IMR-90 (cell line): ENCODE measurements around the gene HEATR5A. TPM values are rescaled to one million over a fixed set of nuclear protein-coding genes. Genes with fewer than 3 reads are reported as not detected.

Experiments used
- ATAC-seq: fragments of 200-7000 bp; cut with Tn5 transposase; 2 replicates; pipeline ENCODE4 v1.9.1; 2020; ENCODE audit warnings: low read depth, mild to moderate bottlenecking, moderate library complexity
- BruUV-seq: library from RNA; stranded (reverse); fragments of 400-500 nt; replicated peaks from 2 replicates; lab custom pipeline; 2021; lab: Mats Ljungman, UMichigan
- CTCF ChIA-PET: fragments of 300-600 bp; formaldehyde crosslinking; extraction: SDS; loops from one replicate; lab custom pipeline; 2021; ENCODE audit warnings: antibody characterized with exemption; lab: Yijun Ruan, JAX
- POLR2A ChIA-PET: fragments of 300-600 bp; sonication (Branson Sonifier 250); formaldehyde crosslinking; loops from one replicate; lab custom pipeline; 2022; ENCODE audit warnings: antibody characterized with exemption; ENCODE audit not compliant: unreplicated experiment; lab: Charles Lee
- DNase-seq: peaks from one replicate; pipeline ENCODE4 v3.0.0; 2013
- H2AFZ ChIP-seq: replicated peaks from 2 replicates; pipeline ENCODE3; 2013; ENCODE audit warnings: low read length, mild to moderate bottlenecking; ENCODE audit not compliant: poor library complexity
- H2AK5ac ChIP-seq: 2 replicates; pipeline ENCODE4 v1.6.1; 2013; ENCODE audit warnings: low read depth, low read length, inconsistent platforms
- H2AK9ac ChIP-seq: replicated peaks from 2 replicates; pipeline ENCODE3; 2013; ENCODE audit warnings: mild to moderate bottlenecking, low read depth, low read length, moderate library complexity; ENCODE audit not compliant: poor library complexity
- H2BK120ac ChIP-seq: 2 replicates; pipeline ENCODE4 v1.6.1; 2013; ENCODE audit warnings: low read depth, low read length, inconsistent platforms
- H2BK15ac ChIP-seq: 3 replicates; pipeline ENCODE4 v1.6.1; 2013; ENCODE audit warnings: low read depth, low read length, inconsistent platforms
- H2BK20ac ChIP-seq: 2 replicates; pipeline ENCODE4 v1.6.1; 2013; ENCODE audit warnings: low read depth, mild to moderate bottlenecking, inconsistent platforms, low read length, moderate library complexity
- H2BK5ac ChIP-seq: 2 replicates; pipeline ENCODE4 v1.6.1; 2013; ENCODE audit warnings: mild to moderate bottlenecking, low read depth, low read length, inconsistent platforms; ENCODE audit not compliant: poor library complexity, severe bottlenecking
- H3K14ac ChIP-seq: replicated peaks from 2 replicates; pipeline ENCODE4 v1.6.1; 2013; ENCODE audit warnings: low read depth, low read length, inconsistent platforms
- H3K18ac ChIP-seq: 2 replicates; pipeline ENCODE4 v1.6.1; 2013; ENCODE audit warnings: low read depth, low read length, control low read depth
- H3K23ac ChIP-seq: 2 replicates; pipeline ENCODE4 v1.6.1; 2013; ENCODE audit warnings: low read depth, low read length, inconsistent platforms
- H3K27ac ChIP-seq: 2 replicates; pipeline ENCODE4 v1.5.1; 2013; ENCODE audit warnings: mild to moderate bottlenecking, control low read depth, low read length; ENCODE audit not compliant: insufficient read depth
- H3K27me3 ChIP-seq: 2 replicates; pipeline ENCODE4 v1.6.1; 2013; ENCODE audit warnings: low read length; ENCODE audit not compliant: control insufficient read depth, insufficient read depth
- H3K36me3 ChIP-seq: 2 replicates; pipeline ENCODE4 v1.6.1; 2013; ENCODE audit warnings: low read length, mixed read lengths; ENCODE audit not compliant: control insufficient read depth, insufficient read depth
- H3K4ac ChIP-seq: 2 replicates; pipeline ENCODE4 v1.6.1; 2013; ENCODE audit warnings: low read depth, low read length, inconsistent platforms
- H3K4me1 ChIP-seq: 2 replicates; pipeline ENCODE4 v1.6.1; 2013; ENCODE audit warnings: low read length, mixed read lengths; ENCODE audit not compliant: control insufficient read depth, insufficient read depth
- H3K4me2 ChIP-seq: 2 replicates; pipeline ENCODE4 v1.6.1; 2013; ENCODE audit warnings: low read depth, mild to moderate bottlenecking, control low read depth, low read length, moderate library complexity
- H3K4me3 ChIP-seq: 2 replicates; pipeline ENCODE4 v1.5.1; 2013; ENCODE audit warnings: low read depth, mild to moderate bottlenecking, control low read depth, low read length, moderate library complexity; ENCODE audit not compliant: insufficient read depth
- H3K56ac ChIP-seq: 2 replicates; pipeline ENCODE4 v1.6.1; 2013; ENCODE audit warnings: low read length, inconsistent platforms; ENCODE audit not compliant: insufficient read depth; ENCODE audit errors: extremely low read depth
- H3K79me1 ChIP-seq, 2 experiments: 2 replicates each; pipeline ENCODE4 v1.6.1; 2013; ENCODE audit warnings: low read length in 2 of 2, inconsistent platforms in 1 of 2, low read depth in 1 of 2
- H3K9ac ChIP-seq: 2 replicates; pipeline ENCODE4 v1.6.1; 2013; ENCODE audit warnings: low read depth, low read length, control low read depth
- H3K9me1 ChIP-seq: 2 replicates; pipeline ENCODE4 v1.6.1; 2013; ENCODE audit warnings: low read length, inconsistent platforms; ENCODE audit not compliant: insufficient read depth
- H3K9me3 ChIP-seq: 2 replicates; pipeline ENCODE4 v1.6.1; 2013; ENCODE audit warnings: low read length; ENCODE audit not compliant: control insufficient read depth, insufficient read depth
- H4K20me1 ChIP-seq: 2 replicates; pipeline ENCODE4 v1.6.1; 2013; ENCODE audit warnings: low read length, inconsistent platforms; ENCODE audit not compliant: insufficient read depth
- H4K5ac ChIP-seq: 2 replicates; pipeline ENCODE4 v1.6.1; 2013; ENCODE audit warnings: mild to moderate bottlenecking, low read depth, low read length, control low read depth
- H4K8ac ChIP-seq, 2 experiments: 2 replicates each; pipeline ENCODE4 v1.6.1; 2013; ENCODE audit warnings: low read depth in 2 of 2, low read length in 2 of 2, control low read depth in 1 of 2, inconsistent platforms in 1 of 2
- H4K91ac ChIP-seq: 2 replicates; pipeline ENCODE4 v1.6.1; 2013; ENCODE audit warnings: low read depth, low read length, inconsistent platforms; ENCODE audit not compliant: insufficient read depth
- BHLHE40 ChIP-seq: fragments of 150-350 bp; IDR thresholded peaks from 2 replicates; pipeline ENCODE4 v1.6.1; 2016; ENCODE audit warnings: mild to moderate bottlenecking, low read depth, low read length
- CEBPB ChIP-seq: IDR thresholded peaks from 2 replicates; pipeline ENCODE4 v1.6.1; 2012; ENCODE audit warnings: low read depth, low read length, improper control_type of control experiment
- CHD1 ChIP-seq: IDR thresholded peaks from 2 replicates; pipeline ENCODE4 v1.6.1; 2012; ENCODE audit warnings: low read depth, low read length, improper control_type of control experiment
- CTCF ChIP-seq: conservative IDR thresholded peaks from 2 replicates; pipeline ENCODE4 v1.5.1; 2012; ENCODE audit warnings: mild to moderate bottlenecking, low read depth, low read length, improper control_type of control experiment
- FOS ChIP-seq: fragments of 150-350 bp; IDR thresholded peaks from 2 replicates; pipeline ENCODE4 v1.6.1; 2016; ENCODE audit warnings: low read depth, low read length
- MAFK ChIP-seq: IDR thresholded peaks from 2 replicates; pipeline ENCODE4 v1.6.1; 2012; ENCODE audit warnings: low read depth, low read length, improper control_type of control experiment
- MAZ ChIP-seq: IDR thresholded peaks from 2 replicates; pipeline ENCODE4 v1.6.1; 2012; ENCODE audit warnings: low read depth, mild to moderate bottlenecking, low read length, improper control_type of control experiment, moderate library complexity, borderline replicate concordance
- MXI1 ChIP-seq: IDR thresholded peaks from 2 replicates; pipeline ENCODE4 v1.6.1; 2012; ENCODE audit warnings: low read depth, mild to moderate bottlenecking, low read length, moderate library complexity, borderline replicate concordance
- NFE2L2 ChIP-seq: fragments of 150-350 bp; IDR thresholded peaks from 2 replicates; pipeline ENCODE4 v1.6.1; 2016; ENCODE audit warnings: low read depth, mild to moderate bottlenecking, low read length
- POLR2A ChIP-seq: IDR thresholded peaks from 2 replicates; pipeline ENCODE4 v1.6.1; 2012; ENCODE audit warnings: mild to moderate bottlenecking, low read depth, low read length
- RAD21 ChIP-seq: IDR thresholded peaks from 2 replicates; pipeline ENCODE4 v1.6.1; 2012; ENCODE audit warnings: low read length, improper control_type of control experiment
- RCOR1 ChIP-seq: IDR thresholded peaks from 2 replicates; pipeline ENCODE4 v1.6.1; 2012; ENCODE audit warnings: mild to moderate bottlenecking, low read length, improper control_type of control experiment; ENCODE audit not compliant: insufficient replicate concordance
- RFX5 ChIP-seq: IDR thresholded peaks from 2 replicates; pipeline ENCODE4 v1.8.0; 2012; ENCODE audit warnings: low read depth, mild to moderate bottlenecking, low read length, moderate library complexity
- SMC3 ChIP-seq: fragments of 150-350 bp; IDR thresholded peaks from 2 replicates; pipeline ENCODE4 v1.6.1; 2016; ENCODE audit warnings: low read depth, mild to moderate bottlenecking, antibody characterized with exemption, low read length, moderate library complexity
- WGBS, 2 experiments: methylation state at CpG; one replicate each; pipeline versions ENCODE4 v1.1.5 to v1.1.7; 2013; ENCODE audit warnings: missing lambda C conversion rate in 2 of 2; ENCODE audit not compliant: insufficient read length in 1 of 2; ENCODE audit errors: extremely low coverage in 2 of 2; 5-methylcytosine and 5-hydroxymethylcytosine counted together
- dilution Hi-C: fragments of 300-500 bp; cut with HindIII; formaldehyde crosslinking; loops from one replicate; pipeline ENCODE4 v1.14.3; 2018; ENCODE audit warnings: low sequenced_read_pairs; ENCODE audit not compliant: unreplicated experiment
- in situ Hi-C: fragments of 300-500 bp; cut with MboI; formaldehyde crosslinking; loops from 3 replicates; pipeline ENCODE4 v1.14.3; 2019; ENCODE audit warnings: low sequenced_read_pairs, inconsistent platforms, mixed read lengths
- intact Hi-C: fragments of 100-400 bp; cut with micrococcal nuclease; formaldehyde crosslinking; loops from 2 replicates; pipeline ENCODE4 v1.10.0; 2022
- polyA plus RNA-seq, 3 experiments: library from polyadenylated mRNA; depleted of rRNA; stranded (reverse); fragments of >200 nt; gene quantifications; 2 replicates each; pipeline ENCODE4 v1.2.3, GENCODE V29; 2012; ENCODE audit warnings: low replicate concordance in 1 of 3
- total RNA-seq: library from RNA; depleted of rRNA; stranded (reverse); fragments of >200 nt; gene quantifications from 2 replicates; pipeline ENCODE4 v1.2.3, GENCODE V29; 2012
- TF ChIP-seq, protein P1 (sequence below): fragments of 150-350 bp; IDR thresholded peaks from 2 replicates; pipeline ENCODE4 v1.6.1; 2016; ENCODE audit warnings: low read depth, mild to moderate bottlenecking, low read length, moderate library complexity, borderline replicate concordance
- TF ChIP-seq, protein P2 (sequence below): fragments of 150-350 bp; IDR thresholded peaks from 2 replicates; pipeline ENCODE4 v1.6.1; 2017; ENCODE audit warnings: mild to moderate bottlenecking, antibody characterized with exemption, low read length, low read depth

HEATR5A gene
- total and polyA plus RNA-seq, 2 of the 4 experiments (the other 2 are of a cell fraction): 14.0 to 48.9 TPM

GRCh38 chr14:31419967-31420318 is 407 bp downstream of the HEATR5A start:
- ATAC-seq (peak; percentile 78), DNase-seq (peak; percentile 37)
- H3K4me1 ChIP-seq: peaks cover 2% of the 10 kb centered on the region; the same call in 1 of the 2 replicates
- H3K23ac ChIP-seq: peak overlapping the region; percentile 91; the same call in 1 of the 2 replicates
- H3K14ac ChIP-seq: peak overlapping the region; percentile 70; the same call in 1 of the 2 replicates
- in situ Hi-C loops (no loop called here), intact Hi-C loops (no loop called here), dilution Hi-C loops (no loop called here)
- ChIA-PET POLR2A (interaction anchor here (0.5 to 0.9 kb wide), 2 partner anchors 9 to 482 kb away, joined by 3 read pairs; no protein-coding TSS in a partner anchor), CTCF (interaction anchor here (1.7 kb wide), 1 partner anchor 35 kb away, joined by 3 read pairs; no protein-coding TSS in a partner anchor)
- H2AFZ ChIP-seq: peak overlapping the region; percentile 92
- 0 out of 2 replicates have a peak, but pooled peaks cover under 1% of the 10 kb centered on the region for H4K20me1 ChIP-seq
- H3K4me3 ChIP-seq: peak overlapping the region; percentile 94
- WGBS, 2 experiments: 1% methylated on average over 16 of the region's 33 CpGs; no CpG with 5 or more reads in 1 of the 2 experiments
- H3K36me3 ChIP-seq: no peaks in the 10 kb centered on the region
- H4K8ac ChIP-seq: peak overlapping the region; percentile 27; a peak in 2 of 4 replicates
- H3K56ac ChIP-seq: peak overlapping the region; percentile 20; the same call in 1 of the 2 replicates
- H2AK9ac ChIP-seq: peak overlapping the region; percentile 66
- H3K27ac ChIP-seq: peak overlapping the region; percentile 70
- H3K9me1 ChIP-seq: no peaks in the 10 kb centered on the region
- TF ChIP-seq POLR2A (no peak), NFE2L2 (no peak), CTCF (no peak), BHLHE40 (no peak), RFX5 (no peak), SMC3 (no peak), CEBPB (no peak), RCOR1 (no peak), RAD21 (no peak), MXI1 (no peak), MAFK (no peak), FOS (no peak), MAZ (no peak; the same call in 1 of the 2 replicates), CHD1 (no peak)
- TF ChIP-seq, protein P1, sequence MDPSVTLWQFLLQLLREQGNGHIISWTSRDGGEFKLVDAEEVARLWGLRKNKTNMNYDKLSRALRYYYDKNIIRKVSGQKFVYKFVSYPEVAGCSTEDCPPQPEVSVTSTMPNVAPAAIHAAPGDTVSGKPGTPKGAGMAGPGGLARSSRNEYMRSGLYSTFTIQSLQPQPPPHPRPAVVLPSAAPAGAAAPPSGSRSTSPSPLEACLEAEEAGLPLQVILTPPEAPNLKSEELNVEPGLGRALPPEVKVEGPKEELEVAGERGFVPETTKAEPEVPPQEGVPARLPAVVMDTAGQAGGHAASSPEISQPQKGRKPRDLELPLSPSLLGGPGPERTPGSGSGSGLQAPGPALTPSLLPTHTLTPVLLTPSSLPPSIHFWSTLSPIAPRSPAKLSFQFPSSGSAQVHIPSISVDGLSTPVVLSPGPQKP: no peak
- TF ChIP-seq, protein P2, sequence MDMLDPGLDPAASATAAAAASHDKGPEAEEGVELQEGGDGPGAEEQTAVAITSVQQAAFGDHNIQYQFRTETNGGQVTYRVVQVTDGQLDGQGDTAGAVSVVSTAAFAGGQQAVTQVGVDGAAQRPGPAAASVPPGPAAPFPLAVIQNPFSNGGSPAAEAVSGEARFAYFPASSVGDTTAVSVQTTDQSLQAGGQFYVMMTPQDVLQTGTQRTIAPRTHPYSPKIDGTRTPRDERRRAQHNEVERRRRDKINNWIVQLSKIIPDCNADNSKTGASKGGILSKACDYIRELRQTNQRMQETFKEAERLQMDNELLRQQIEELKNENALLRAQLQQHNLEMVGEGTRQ: no peak
- H3K4me2 ChIP-seq: peak overlapping the region; percentile 84
- no peaks in the 10 kb centered on the region for H3K9me3 ChIP-seq
- H2AK5ac ChIP-seq: peak overlapping the region; percentile 29
- no peak overlapping the region for H2BK15ac ChIP-seq
- BruUV-seq: no TSS peak
- H2BK5ac ChIP-seq: peak overlapping the region; percentile 54
- 0 out of 2 replicates have a peak overlapping the region, but pooled peaks have one; percentile 8 for H3K18ac ChIP-seq
- H4K91ac ChIP-seq: peak overlapping the region; percentile 65
- peak overlapping the region; percentile 31; the same call in 1 of the 2 replicates for H2BK120ac ChIP-seq
- H3K9ac ChIP-seq: peak overlapping the region; percentile 83
- peak overlapping the region; percentile 79 for H3K4ac ChIP-seq
- no peaks in the 10 kb centered on the region for H3K27me3 ChIP-seq
- H3K79me1 ChIP-seq: peaks cover 0 to 20% of the 10 kb centered on the region in 2 experiments; a peak in 2 of 4 replicates
- H2BK20ac ChIP-seq: no peak overlapping the region
- H4K5ac ChIP-seq: no peak overlapping the region; the same call in 1 of the 2 replicates
